ENCODE data around the gene NCS1.

- TF ChIP-seq CTCF (IDR thresholded peaks at IDR 0.05; ENCODE audit: low read depth, low read length) (no peak), EZH2phosphoT487 (IDR thresholded peaks at IDR 0.05; ENCODE audit: low read depth) (no peak)
Measured at GRCh38 chr9:130165579-130165978, 6.6 kb upstream of the NCS1 start.
